GM19438 (cell line): Measurements from ENCODE around the gene COG7.
"Not testable (repeated sequence)": the region's sequence is repeated elsewhere in the genome, so short reads cannot be mapped to it uniquely, and the experiment has no call there.

ENCODE experiments used
- ATAC-seq: cut with Tn5 transposase; IDR thresholded peaks from one replicate; pipeline ENCODE4 v1.9.1; 2021; ENCODE audit warnings: low read depth; ENCODE audit not compliant: unreplicated experiment

COG7 gene

GRCh38 chr16:23389201-23389600, 63.8 kb downstream of the COG7 start:
- ATAC-seq: no peak

- no peak for ATAC-seq
Measured at GRCh38 chr16:23388786-23389185, 64.2 kb downstream of the COG7 start.

- no peak for ATAC-seq
Measured at GRCh38 chr16:23387666-23388065, 65.3 kb downstream of the COG7 start.

- ATAC-seq: no peak
Measured at GRCh38 chr16:23385441-23385840, 67.5 kb downstream of the COG7 start.

GRCh38 chr16:23384878-23385277, 68.1 kb downstream of the COG7 start:
- ATAC-seq: no peak

GRCh38 chr16:23383881-23384280, 69.1 kb downstream of the COG7 start:
- ATAC-seq: no peak

GRCh38 chr16:23382279-23382678, 70.7 kb downstream of the COG7 start:
- ATAC-seq: no peak

GRCh38 chr16:23381702-23382101, 71.3 kb downstream of the COG7 start:
- ATAC-seq: not testable (repeated sequence)

- no peak for ATAC-seq
Measured at GRCh38 chr16:23380501-23380951, 72.5 kb downstream of the COG7 start.

- ATAC-seq: no peak
Measured at GRCh38 chr16:23379707-23380106, 73.3 kb downstream of the COG7 start.

- no peak for ATAC-seq
Measured at GRCh38 chr16:23378921-23379320, 74.1 kb downstream of the COG7 start.

GRCh38 chr16:23378256-23378655, 74.7 kb downstream of the COG7 start:
- ATAC-seq: no peak

- no peak for ATAC-seq
Measured at GRCh38 chr16:23377071-23377931, 75.7 kb downstream of the COG7 start.

GRCh38 chr16:23375643-23376042, 77.3 kb downstream of the COG7 start:
- no peak for ATAC-seq

GRCh38 chr16:23374721-23375510, 78.1 kb downstream of the COG7 start:
- no peak for ATAC-seq

- no peak for ATAC-seq
Measured at GRCh38 chr16:23373436-23374219, 79.4 kb downstream of the COG7 start.

- no peak for ATAC-seq
Measured at GRCh38 chr16:23371368-23371767, 81.6 kb downstream of the COG7 start.

- no peak for ATAC-seq
Measured at GRCh38 chr16:23369416-23369815, 83.6 kb downstream of the COG7 start.

- ATAC-seq: no peak
Measured at GRCh38 chr16:23368469-23368868, 84.5 kb downstream of the COG7 start.

GRCh38 chr16:23367988-23368387, 85.0 kb downstream of the COG7 start:
- ATAC-seq: no peak

- no peak for ATAC-seq
Measured at GRCh38 chr16:23367564-23367963, 85.4 kb downstream of the COG7 start.
